Thyroid gland (tissue), 4 donors: ENCODE results near the gene TCF19. TPM values are rescaled to one million over a fixed set of nuclear protein-coding genes. Genes with fewer than 3 reads are reported as not detected.

ENCODE experiments used
- DNase-seq, 2 donors: peaks; one replicate each; pipeline ENCODE4 v3.0.0-alpha.2; 2019
- H3K27ac ChIP-seq, 3 donors: fragments of 200-600 bp; sonication (generic); 1 replicate in 2 of 3; 2 replicates in 1 of 3; pipeline ENCODE4 v1.5.1; 2016 to 2019; ENCODE audit warnings: mild to moderate bottlenecking in 1 of 3, moderate library complexity in 1 of 3
- H3K27me3 ChIP-seq: fragments of 200-600 bp; sonication (generic); one replicate; pipeline ENCODE4 v1.5.1; 2019
- H3K36me3 ChIP-seq, 2 donors: fragments of 200-600 bp; sonication (generic); one replicate each; pipeline ENCODE4 v1.5.1; 2016 to 2019
- H3K4me1 ChIP-seq, 2 donors: fragments of 200-600 bp; sonication (generic); one replicate each; pipeline ENCODE4 v1.5.1; 2017 to 2019
- H3K4me3 ChIP-seq, 3 donors: fragments of 200-600 bp; sonication (generic); replicated peaks in 1 of 3; 1 replicate in 2 of 3; 2 replicates in 1 of 3; pipeline ENCODE4 v1.5.1; 2016; ENCODE audit warnings: mild to moderate bottlenecking in 1 of 3
- H3K9me3 ChIP-seq: fragments of 200-600 bp; sonication (generic); one replicate; pipeline ENCODE4 v1.5.1; 2017
- CTCF ChIP-seq, 6 experiments: fragments of 200-600 bp in 3 of 6; fragments of 450-650 bp in 3 of 6; sonication (generic) in 3 of 6; IDR thresholded peaks; one replicate each; pipeline ENCODE4 v1.5.1; 2016 to 2019; ENCODE audit warnings: antibody characterized with exemption in 6 of 6, mild to moderate bottlenecking in 2 of 6, inconsistent platforms in 1 of 6, moderate library complexity in 1 of 6
- POLR2A ChIP-seq, 2 donors: fragments of 450-650 bp; IDR thresholded peaks; one replicate each; pipeline ENCODE4 v1.6.1; 2017; ENCODE audit warnings: antibody characterized with exemption in 2 of 2, mild to moderate bottlenecking in 2 of 2, moderate library complexity in 1 of 2
- WGBS, 2 donors: methylation state at CpG; one replicate each; pipeline ENCODE4 v1.1.5; 2017; 5-methylcytosine and 5-hydroxymethylcytosine counted together
- intact Hi-C: fragments of 100-400 bp; cut with DNase I; formaldehyde crosslinking; loops from one replicate; pipeline ENCODE4 v1.15.1; 2023
- total RNA-seq, 4 donors: library from RNA; depleted of rRNA; stranded (reverse); fragments of >200 nt; gene quantifications; one replicate each; pipeline ENCODE4 v1.2.3, GENCODE V29; 2016

Gene TCF19
- total RNA-seq, 4 donors from 2014 or later, result 1.2 to 4.9 (median 3.2) TPM

DNA sequence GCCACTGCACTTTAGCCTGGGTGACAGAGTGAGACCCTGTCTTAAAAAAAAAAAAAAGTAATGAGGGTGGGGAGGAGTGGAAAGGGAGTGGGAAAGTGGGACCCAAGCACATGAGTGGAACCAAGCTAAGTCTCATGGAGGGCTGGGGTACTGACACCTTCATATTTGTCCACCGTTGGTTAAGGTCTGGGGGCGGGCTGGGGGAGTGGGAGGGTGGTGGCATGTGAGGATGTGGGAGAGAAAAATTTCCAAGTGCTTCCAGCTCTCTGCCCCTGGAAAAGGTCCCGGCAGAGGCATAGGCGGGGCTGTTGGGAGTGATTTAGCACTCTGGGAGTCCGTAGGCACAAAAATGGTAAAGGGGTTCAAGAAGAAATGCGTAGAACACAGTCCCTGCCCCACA lies 25.6 kb upstream of the TCF19 start:
- DNase-seq, result no peak
- 79% methylated on average over 6 of the region's 6 CpGs for WGBS, 2 donors
- H3K27me3 ChIP-seq, result no peaks in the 10 kb centered on the region
- H3K27ac ChIP-seq, result no peak overlapping the region
- H3K36me3 ChIP-seq, result no peaks in the 10 kb centered on the region
- H3K9me3 ChIP-seq, result no peaks in the 10 kb centered on the region
- intact Hi-C loops, result no loop called here
- H3K4me1 ChIP-seq, result peaks cover 0 to 3% of the 10 kb centered on the region in 2 donors
- TF ChIP-seq POLR2A (IDR thresholded peaks at IDR 0.05), result no peak
- TF ChIP-seq CTCF (IDR thresholded peaks at IDR 0.05), result no peak
- H3K4me3 ChIP-seq, result no peak overlapping the region

DNA sequence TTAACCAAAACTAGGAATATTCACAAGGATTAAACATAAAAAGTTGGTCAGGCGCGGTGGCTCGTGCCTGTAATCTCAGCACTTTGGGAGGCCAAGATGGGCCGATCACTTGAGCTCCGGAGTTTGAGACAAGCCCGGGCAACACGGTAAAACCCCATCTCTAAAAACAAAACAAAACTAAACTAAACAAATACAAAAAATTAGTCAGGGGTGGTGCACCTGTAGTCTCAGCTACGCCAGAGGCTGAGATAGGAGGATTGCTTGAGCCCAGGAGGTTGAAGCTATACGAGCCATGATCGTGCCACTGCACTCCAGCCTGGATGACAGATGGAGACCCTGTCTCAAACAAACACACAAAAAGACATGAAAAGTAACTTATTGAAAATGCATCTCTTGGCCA lies 22.7 kb upstream of the TCF19 start:
- Histone ChIP-seq H3K27me3 (no peaks in the 10 kb centered on the region), H3K36me3 (no peaks in the 10 kb centered on the region), H3K27ac (no peak overlapping the region), H3K9me3 (no peaks in the 10 kb centered on the region), H3K4me1 (peaks cover 0 to 5% of the 10 kb centered on the region in 2 donors), H3K4me3 (no peak overlapping the region)
- intact Hi-C loops, result loop anchor here (5.0 kb wide), 1 partner anchor 57 kb away; no protein-coding TSS in a partner anchor
- TF ChIP-seq POLR2A (IDR thresholded peaks at IDR 0.05), result no peak
- no peak for TF ChIP-seq CTCF (IDR thresholded peaks at IDR 0.05)
- no peak for DNase-seq
- WGBS, 2 donors, result 83 to 87% methylated on average over 10 of the region's 10 CpGs

DNA sequence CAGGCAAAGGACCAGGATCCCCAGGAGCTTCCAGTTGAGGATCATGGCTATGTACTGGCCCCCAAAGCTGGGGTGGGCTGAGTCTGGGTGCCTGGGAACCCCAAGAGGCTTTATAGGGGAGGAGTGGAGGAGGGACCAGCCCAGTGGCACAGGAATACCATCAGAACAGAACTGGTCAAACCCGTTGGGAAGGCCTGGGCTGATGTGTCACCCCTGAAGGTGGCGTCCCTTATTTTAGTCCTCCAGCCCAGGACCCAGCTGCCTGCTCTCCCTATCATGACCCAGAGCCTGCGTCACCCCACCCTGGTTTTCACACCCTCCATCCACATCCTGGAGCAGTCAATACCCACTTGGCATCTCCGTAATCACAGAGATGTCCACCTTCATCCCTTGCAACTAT lies 19.4 kb upstream of the TCF19 start, which contains the start of gene PSORS1C2:
Gene PSORS1C2, minus strand, starts transcription at position 85 of the 400 bp plus-strand sequence. Its CDS starts 40 bp downstream, at position 45.
- 92 to 97% methylated on average over 3 to 4 of the region's 4 CpGs for WGBS, 2 donors
- Histone ChIP-seq H3K4me3 (no peak within 1 kb of the TSS), H3K4me1 (peaks cover 0 to 5% of the 10 kb centered on the region in 2 donors), H3K27ac (no peak within 1 kb of the TSS), H3K36me3 (no peaks in the 10 kb centered on the region), H3K27me3 (no peaks in the 10 kb centered on the region), H3K9me3 (no peaks in the 10 kb centered on the region)
- TF ChIP-seq POLR2A (IDR thresholded peaks at IDR 0.05) (no peak), CTCF (IDR thresholded peaks at IDR 0.05) (no peak)
- DNase-seq, result no peak
- intact Hi-C loops, result loop anchor here (2.0 to 5.0 kb wide), 2 partner anchors 53 to 228 kb away; no protein-coding TSS in a partner anchor

GRCh38 chr6:31139599-31139998 lies 18.8 kb upstream of the TCF19 start:
- no peaks in the 10 kb centered on the region for H3K9me3 ChIP-seq
- intact Hi-C loops, result loop anchor here (2.0 to 5.0 kb wide), 2 partner anchors 53 to 227 kb away; no protein-coding TSS in a partner anchor
- H3K4me3 ChIP-seq, result no peak overlapping the region
- DNase-seq, result no peak
- peaks cover 0 to 4% of the 10 kb centered on the region in 2 donors for H3K36me3 ChIP-seq
- WGBS, 2 donors, result 11 to 17% methylated on average over 4 of the region's 4 CpGs
- H3K4me1 ChIP-seq, result peaks cover 0 to 5% of the 10 kb centered on the region in 2 donors
- H3K27me3 ChIP-seq, result no peaks in the 10 kb centered on the region
- TF ChIP-seq POLR2A (IDR thresholded peaks at IDR 0.05) (no peak), CTCF (IDR thresholded peaks at IDR 0.05) (no peak)
- no peak overlapping the region for H3K27ac ChIP-seq

GRCh38 chr6:31140643-31141042 lies 17.7 kb upstream of the TCF19 start:
- intact Hi-C loops, result no loop called here
- Histone ChIP-seq H3K4me3 (no peak overlapping the region), H3K36me3 (peaks cover 0 to 7% of the 10 kb centered on the region in 2 donors), H3K27me3 (no peaks in the 10 kb centered on the region), H3K27ac (no peak overlapping the region), H3K4me1 (peaks cover 0 to 5% of the 10 kb centered on the region in 2 donors), H3K9me3 (no peaks in the 10 kb centered on the region)
- no peak for TF ChIP-seq POLR2A (IDR thresholded peaks at IDR 0.05)
- DNase-seq, result no peak
- 80 to 91% methylated on average over 9 to 15 of the region's 15 CpGs for WGBS, 2 donors
